ENCODE data around the gene MBD2. TPM values are rescaled to one million over a fixed set of nuclear protein-coding genes. Genes with fewer than 3 reads are reported as not detected.

Gene MBD2
- total RNA-seq, 2 experiments from 2014 or later = 101 to 102 TPM

DNA sequence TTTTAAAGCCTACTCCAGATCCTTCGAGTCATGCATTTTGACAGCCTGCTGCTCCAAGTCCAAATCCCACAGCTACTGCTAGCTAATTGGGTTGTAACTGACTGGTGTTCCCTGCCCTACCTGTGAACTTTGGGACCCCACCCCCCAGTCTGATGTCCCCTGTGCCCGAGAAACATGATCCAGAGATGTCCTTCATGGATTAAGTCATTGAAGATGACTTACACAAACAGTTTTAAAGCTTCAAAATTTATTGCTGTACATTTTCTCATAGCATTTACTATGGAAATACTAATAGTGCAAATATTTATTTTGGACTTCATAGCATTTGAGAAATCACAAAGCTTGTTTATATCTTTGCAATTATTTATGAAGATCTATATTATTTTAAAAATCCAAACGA lies 73.1 kb downstream of the MBD2 start:
- ATAC-seq = no peak
- Mint-ChIP-seq H3K27me3 (no peaks in the 10 kb centered on the region), H3K9me3 (no peaks in the 10 kb centered on the region), H3K4me3 (no peak overlapping the region), H3K27ac (no peak overlapping the region), H3K36me3 (ENCODE audit: low read depth) (peaks cover 37% of the 10 kb centered on the region), H3K4me1 (ENCODE audit: low read depth) (peaks cover 46% of the 10 kb centered on the region)
- POLR2A ChIA-PET = interaction anchor here (1.3 kb wide), 1 partner anchor 72 kb away, joined by 4 read pairs; no protein-coding TSS in a partner anchor
- no peak for TF ChIP-seq CTCF (IDR thresholded peaks at IDR 0.05)
- no peak for DNase-seq
- CTCF ChIA-PET = interaction anchor here (1.2 to 1.6 kb wide), 3 partner anchors 11 to 32 kb away, joined by 3 to 6 read pairs (median 3); no protein-coding TSS in a partner anchor
- intact Hi-C loops (cut with micrococcal nuclease) = no loop called here

DNA sequence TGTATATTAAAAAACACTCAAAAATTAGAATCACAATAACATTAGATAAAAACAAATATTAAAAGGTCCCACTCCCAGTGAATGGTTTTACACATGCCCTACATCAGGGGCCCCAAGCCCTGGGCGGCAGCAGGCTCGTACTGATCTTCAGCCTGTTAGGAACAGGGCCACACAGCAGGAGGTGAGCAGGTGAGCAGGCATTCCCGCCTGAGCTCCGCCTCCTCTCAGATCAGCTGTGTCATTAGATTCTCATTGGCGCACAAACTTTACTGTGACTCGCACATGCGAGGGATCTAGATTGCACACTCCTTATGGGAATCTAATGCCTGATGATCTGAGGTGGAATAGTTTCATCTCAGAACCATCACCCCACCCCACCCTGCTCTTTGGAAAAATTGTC lies 74.2 kb downstream of the MBD2 start:
- no peak for TF ChIP-seq CTCF (IDR thresholded peaks at IDR 0.05)
- peak overlapping the region; percentile 72 for H3K27ac Mint-ChIP-seq
- H3K36me3 Mint-ChIP-seq (ENCODE audit: low read depth) = peaks cover 33% of the 10 kb centered on the region
- peaks cover 46% of the 10 kb centered on the region for H3K4me1 Mint-ChIP-seq (ENCODE audit: low read depth)
- DNase-seq (no peak), ATAC-seq (no peak)
- H3K9me3 Mint-ChIP-seq = no peaks in the 10 kb centered on the region
- ChIA-PET POLR2A (interaction anchor here (1.2 to 1.7 kb wide), 2 partner anchors 57 to 73 kb away, joined by 3 to 4 read pairs; no protein-coding TSS in a partner anchor), CTCF (interaction anchor here (1.1 to 1.2 kb wide), 2 partner anchors 31 to 121 kb away, joined by 3 read pairs; no protein-coding TSS in a partner anchor)
- intact Hi-C loops (cut with micrococcal nuclease) = no loop called here
- H3K27me3 Mint-ChIP-seq = no peaks in the 10 kb centered on the region
- no peak overlapping the region for H3K4me3 Mint-ChIP-seq

- no peaks in the 10 kb centered on the region for H3K27me3 Mint-ChIP-seq
- peak overlapping the region; percentile 47 for H3K4me3 Mint-ChIP-seq
- ATAC-seq (peak; percentile 88), DNase-seq (peak; percentile 92)
- H3K36me3 Mint-ChIP-seq (ENCODE audit: low read depth) = peaks cover 26% of the 10 kb centered on the region
- H3K4me1 Mint-ChIP-seq (ENCODE audit: low read depth) = peaks cover 46% of the 10 kb centered on the region
- H3K9me3 Mint-ChIP-seq = no peaks in the 10 kb centered on the region
- TF ChIP-seq CTCF (IDR thresholded peaks at IDR 0.05) = no peak
- POLR2A ChIA-PET = interaction anchor here (0.9 to 1.7 kb wide), 3 partner anchors 58 to 74 kb away, joined by 3 to 4 read pairs (median 3); no protein-coding TSS in a partner anchor
- intact Hi-C loops (cut with micrococcal nuclease) = loop anchor here (2.0 to 5.0 kb wide), 3 partner anchors 62 to 138 kb away; no protein-coding TSS in a partner anchor
- peak overlapping the region; percentile 96 for H3K27ac Mint-ChIP-seq
- CTCF ChIA-PET = interaction anchor here (1.1 to 1.4 kb wide), 2 partner anchors 29 to 122 kb away, joined by 3 to 6 read pairs; no protein-coding TSS in a partner anchor
Measured at GRCh38 chr18:54149078-54149697, 75.3 kb downstream of the MBD2 start.

GRCh38 chr18:54148678-54149077 lies 75.8 kb downstream of the MBD2 start:
- TF ChIP-seq CTCF (IDR thresholded peaks at IDR 0.05) = no peak

More at GRCh38 chr18:54148678-54149077, 75.8 kb downstream of the MBD2 start:
- DNase-seq (no peak), ATAC-seq (peak; percentile 9)
- peaks cover 46% of the 10 kb centered on the region for H3K4me1 Mint-ChIP-seq (ENCODE audit: low read depth)
- POLR2A ChIA-PET = interaction anchor here (1.7 to 1.8 kb wide), 2 partner anchors 58 to 121 kb away, joined by 4 to 8 read pairs; partner anchors contain the start of gene POLI
- H3K36me3 Mint-ChIP-seq (ENCODE audit: low read depth) = peaks cover 23% of the 10 kb centered on the region
- peaks cover under 1% of the 10 kb centered on the region for H3K9me3 Mint-ChIP-seq
- H3K27me3 Mint-ChIP-seq = no peaks in the 10 kb centered on the region
- peak overlapping the region; percentile 96 for H3K27ac Mint-ChIP-seq
- peak overlapping the region; percentile 47 for H3K4me3 Mint-ChIP-seq
- intact Hi-C loops (cut with micrococcal nuclease) = loop anchor here (2.0 to 5.0 kb wide), 3 partner anchors 62 to 139 kb away; no protein-coding TSS in a partner anchor
- CTCF ChIA-PET = interaction anchor here (1.2 to 1.8 kb wide), 3 partner anchors 21 to 122 kb away, joined by 5 to 6 read pairs (median 6); no protein-coding TSS in a partner anchor
